ENCODE data around the gene GNG2.
A peak's percentile ranks its signal among the peaks of the same experiment; 100 is the strongest.

The GNG2 gene

GRCh38 chr14:51996148-51996746, 135.8 kb downstream of the GNG2 start:
- DNase-seq (ENCODE audit: low spot score), result no peak

DNA sequence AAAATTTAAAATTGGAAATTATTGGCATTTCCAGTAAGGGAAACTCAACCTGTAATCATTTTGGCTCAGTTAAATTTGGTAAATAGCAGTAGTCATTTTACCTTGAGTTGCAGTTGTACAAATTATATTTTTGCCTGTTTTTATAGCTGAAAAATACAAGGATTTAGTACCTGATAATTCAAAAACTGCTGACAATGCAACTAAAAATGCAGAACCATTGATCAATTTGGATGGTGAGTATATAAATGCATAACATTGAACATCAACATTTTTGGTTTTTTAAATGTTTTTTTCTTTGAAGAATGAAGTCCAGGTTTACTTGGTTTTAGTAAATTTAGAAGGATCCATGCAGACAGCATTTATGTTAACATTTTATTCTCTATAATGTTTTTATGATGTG, 137.9 kb downstream of the GNG2 start:
- DNase-seq (ENCODE audit: low spot score), result no peak

DNA sequence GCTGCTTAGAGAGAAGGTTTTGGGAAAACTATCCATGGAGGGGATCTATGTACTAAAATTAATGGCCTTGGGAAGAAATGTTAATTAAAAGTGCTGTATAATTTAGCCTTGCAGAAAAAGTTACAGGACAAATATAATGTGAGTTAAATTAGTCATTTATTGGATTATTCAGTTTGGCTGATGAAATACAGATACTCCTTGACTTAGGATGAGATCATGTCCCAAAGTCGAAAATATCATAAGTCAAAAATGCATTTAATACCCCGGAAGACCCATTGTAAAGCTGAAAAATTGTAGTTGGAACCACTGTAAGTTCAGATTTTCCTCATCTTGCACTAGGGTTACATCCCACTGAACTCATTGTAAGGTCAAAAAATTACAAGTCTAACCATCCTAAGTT, 138.7 kb downstream of the GNG2 start:
- no peak for DNase-seq (ENCODE audit: low spot score)

DNA sequence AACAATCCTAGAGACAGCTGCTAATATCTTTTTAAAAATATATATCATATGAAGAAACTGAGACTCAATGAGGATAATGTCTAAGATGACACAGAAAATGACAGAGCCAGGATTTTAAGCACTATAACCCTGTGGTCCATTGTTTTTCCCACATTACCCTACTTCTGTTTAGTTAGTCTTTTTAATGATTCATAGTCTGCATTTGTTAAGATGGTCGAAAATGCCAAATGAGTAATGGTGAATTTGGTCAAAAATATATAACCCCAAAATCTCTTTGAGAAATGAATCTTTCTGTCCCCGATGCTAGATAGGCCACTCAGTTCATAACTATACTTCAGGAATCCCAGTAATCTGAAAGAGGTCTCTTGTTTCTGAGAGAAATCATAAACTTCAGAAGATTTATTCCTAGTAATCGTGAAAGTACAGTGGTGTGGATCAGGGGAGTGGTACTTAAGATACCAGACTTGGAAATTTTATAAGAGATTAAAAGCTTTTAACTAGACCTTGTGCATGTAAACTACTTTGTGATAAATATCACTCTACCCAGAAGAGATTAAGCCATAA, 139.7 kb downstream of the GNG2 start:
- no peak for DNase-seq (ENCODE audit: low spot score)

- DNase-seq (ENCODE audit: low spot score), result no peak
Observed at GRCh38 chr14:52000696-52001095, 140.3 kb downstream of the GNG2 start.

DNA sequence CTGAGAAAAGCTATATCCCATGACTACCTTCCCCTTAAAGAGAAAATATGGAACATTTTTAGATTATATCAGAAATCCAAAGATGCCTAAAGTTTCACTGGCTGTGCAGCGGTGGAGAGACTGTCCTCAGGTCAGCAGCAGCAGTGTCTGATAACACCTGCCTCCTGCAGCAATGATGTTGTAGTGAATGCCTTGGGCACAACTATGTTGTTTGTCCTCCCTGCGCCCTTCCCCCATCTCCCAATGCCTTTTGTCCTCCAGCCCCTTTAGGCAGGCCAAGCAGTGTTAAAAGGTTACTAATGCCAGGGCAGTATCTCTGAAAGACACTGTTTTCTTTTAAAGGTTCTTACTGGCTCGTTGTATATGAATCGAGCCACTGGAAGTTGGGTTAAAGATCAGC, 142.1 kb downstream of the GNG2 start:
- DNase-seq (ENCODE audit: low spot score), result no peak

DNA sequence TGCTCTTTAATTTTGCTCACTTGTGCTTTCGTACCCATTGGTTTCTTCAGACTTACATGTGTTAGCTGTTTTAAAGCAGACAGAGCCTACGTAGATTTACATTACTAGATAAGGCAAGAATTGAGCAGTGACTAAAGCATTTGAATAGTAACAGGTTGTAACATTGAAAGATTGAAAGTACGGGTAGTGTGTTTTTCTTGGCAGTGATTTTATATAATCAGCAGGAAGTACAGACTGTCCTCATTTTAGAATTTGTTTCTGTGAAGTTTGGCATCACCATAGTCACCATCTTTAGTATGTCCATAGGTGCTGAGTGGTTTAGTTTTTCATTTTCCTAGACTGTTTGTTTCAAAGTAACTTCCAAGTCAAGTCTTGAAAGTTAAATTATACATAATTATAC, 142.9 kb downstream of the GNG2 start:
- DNase-seq (ENCODE audit: low spot score), result no peak

DNA sequence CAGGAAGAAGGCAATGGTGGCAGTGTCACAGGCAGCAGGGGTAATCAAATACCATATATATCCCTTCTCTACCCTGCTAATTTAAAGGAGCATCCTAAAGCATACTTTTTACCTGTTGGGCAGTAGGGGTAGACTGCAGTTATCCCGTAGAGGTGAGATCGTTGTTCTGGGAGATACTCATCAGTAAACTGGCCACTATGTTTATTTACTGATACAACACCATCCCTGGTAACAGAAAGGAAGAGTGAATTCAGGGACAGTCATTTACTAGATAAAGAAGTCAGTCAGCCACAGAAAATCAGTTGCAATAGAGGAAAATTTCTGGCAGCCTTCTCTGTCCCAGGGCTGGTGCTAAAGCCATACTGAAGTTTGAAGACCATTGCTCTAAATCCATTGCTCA, 145.2 kb downstream of the GNG2 start:
- DNase-seq (ENCODE audit: low spot score), result no peak

DNA sequence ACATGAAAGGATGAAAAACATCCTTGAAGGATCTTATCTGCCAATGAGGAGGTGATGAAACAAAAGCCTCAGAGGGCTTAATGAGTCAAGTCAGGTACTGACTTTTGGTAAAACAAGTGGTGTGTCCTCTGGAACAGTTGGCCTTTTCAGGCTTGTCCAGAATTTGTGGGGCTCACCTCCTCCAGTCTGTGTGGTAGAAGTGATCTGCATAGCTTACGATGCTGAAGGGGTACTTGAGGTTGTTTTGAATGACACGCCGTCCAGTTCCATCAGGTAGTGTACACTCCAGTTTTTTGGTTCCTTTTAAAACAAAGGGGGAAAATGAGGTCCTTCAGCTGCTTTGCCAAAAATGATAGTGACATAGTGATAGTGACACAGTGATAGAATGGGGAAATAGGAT, 145.9 kb downstream of the GNG2 start:
- no peak for DNase-seq (ENCODE audit: low spot score)

DNA sequence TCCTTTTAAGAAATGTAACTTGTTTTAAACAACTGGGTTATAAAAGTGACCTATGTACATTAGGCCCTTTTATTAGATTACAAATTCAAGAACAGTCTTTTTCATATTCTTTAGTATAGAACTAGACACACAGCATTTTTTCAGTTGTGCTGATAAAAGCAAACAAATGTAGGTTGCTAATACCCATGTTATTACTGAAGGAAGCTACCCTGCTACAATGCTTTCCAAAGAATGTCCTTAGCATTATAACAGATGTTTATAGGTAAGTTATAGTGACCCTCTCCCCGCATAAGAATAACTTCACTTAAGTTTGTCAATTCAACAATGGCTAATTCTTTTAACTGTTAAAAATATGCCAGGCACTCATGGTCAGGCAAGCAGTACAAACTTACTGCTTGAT, 146.8 kb downstream of the GNG2 start:
- no peak for DNase-seq (ENCODE audit: low spot score)

- no peak for DNase-seq (ENCODE audit: low spot score)
Observed at GRCh38 chr14:52007637-52008036, 147.2 kb downstream of the GNG2 start.

DNA sequence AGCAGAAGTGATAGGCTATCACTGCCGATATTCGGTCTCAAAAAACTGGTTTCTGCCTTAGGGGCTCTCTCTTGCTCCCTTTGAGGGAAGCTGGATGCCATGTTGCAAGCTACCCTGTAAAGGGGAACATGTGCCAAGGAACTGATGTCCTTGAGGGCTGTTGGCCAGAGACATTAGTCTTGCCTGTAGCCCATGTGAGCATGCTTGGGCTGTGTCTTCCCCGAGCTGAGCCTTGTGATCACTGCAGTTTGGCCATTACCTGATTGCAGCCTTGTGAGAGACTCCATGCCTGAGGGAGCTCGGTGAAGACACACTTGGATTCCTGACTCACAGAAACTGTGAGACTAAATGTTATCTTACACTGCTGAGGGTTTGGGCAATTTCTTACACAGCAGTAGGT, 147.7 kb downstream of the GNG2 start:
- DNase-seq (ENCODE audit: low spot score), result no peak

DNA sequence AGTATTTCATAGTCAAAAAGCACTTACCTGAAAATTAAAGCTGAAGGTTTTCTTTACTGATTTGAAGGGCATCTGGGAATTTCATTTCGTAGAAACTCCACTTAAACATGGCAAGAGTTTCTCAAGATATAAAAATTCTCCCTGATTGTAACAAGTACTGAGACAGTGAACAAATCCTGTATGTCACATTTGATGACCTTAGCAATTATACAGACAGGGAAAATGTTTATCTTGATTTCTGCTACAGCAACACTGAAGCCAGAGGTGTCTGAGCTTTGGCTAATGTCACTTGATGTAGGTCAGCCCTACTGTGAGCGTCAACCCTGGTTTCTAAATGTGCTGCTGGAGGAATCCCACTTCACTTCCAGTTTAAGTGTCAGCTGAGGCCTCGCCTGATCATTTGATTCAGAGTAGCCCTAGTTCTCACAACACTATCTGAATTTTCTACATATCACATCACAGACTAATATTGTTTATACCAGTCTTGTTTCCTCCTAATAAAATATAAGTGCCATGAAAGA, 149.8 kb downstream of the GNG2 start:
- DNase-seq (ENCODE audit: low spot score), result no peak

- DNase-seq (ENCODE audit: low spot score), result no peak
Observed at GRCh38 chr14:52011523-52011922, 151.1 kb downstream of the GNG2 start.

DNA sequence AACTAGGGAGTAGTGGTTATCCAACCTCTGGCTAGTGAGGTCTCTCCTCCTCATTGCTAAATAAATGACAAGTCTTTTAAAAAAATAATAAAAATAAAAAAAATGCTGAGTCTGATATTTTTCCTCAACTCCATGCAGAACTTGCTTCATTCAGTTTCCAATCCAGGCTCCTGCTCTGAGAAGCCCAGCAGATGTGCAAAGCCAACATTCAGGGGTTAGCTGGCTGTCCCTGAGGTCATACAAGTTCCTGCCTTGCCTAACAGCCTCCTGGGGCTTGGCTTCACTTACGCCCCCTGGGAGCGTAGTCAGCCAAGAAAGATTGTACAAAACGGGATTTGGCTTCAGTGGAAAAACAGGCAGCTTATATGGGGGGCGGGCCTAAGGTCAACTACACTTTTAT, 152.2 kb downstream of the GNG2 start:
- DNase-seq (ENCODE audit: low spot score), result no peak

DNA sequence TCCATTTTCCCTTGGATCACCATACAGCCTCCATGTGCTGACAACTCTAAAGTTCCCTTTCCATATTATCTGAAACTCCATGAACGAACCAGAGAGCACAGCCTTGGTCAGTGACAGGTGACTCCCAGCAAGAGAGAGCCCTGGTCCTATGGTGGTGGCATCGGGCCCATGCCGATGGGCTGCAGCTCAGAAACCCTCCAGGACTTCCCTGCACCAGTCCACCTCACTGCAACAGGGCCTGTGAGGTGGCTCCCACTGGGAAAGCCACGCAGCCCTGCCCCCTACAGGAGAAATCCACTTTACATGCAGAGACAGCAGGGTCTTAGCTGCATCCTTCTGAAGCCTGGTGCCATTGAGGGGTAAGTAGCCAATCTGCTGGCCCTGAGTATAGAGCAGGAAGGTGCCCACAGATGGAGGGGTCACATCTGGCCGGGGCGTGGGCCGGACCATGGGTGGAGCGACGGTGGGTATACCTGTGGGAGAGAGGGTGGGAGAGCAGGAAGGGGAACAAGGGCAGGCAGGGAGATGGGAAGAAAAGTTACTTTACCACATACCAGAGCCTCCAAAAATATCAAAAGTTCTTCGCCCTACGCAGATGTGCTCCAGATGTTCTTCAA, 153.7 kb downstream of the GNG2 start:
- no peak for DNase-seq (ENCODE audit: low spot score)

- DNase-seq (ENCODE audit: low spot score), result no peak
Observed at GRCh38 chr14:52014601-52015267, 154.3 kb downstream of the GNG2 start.

DNA sequence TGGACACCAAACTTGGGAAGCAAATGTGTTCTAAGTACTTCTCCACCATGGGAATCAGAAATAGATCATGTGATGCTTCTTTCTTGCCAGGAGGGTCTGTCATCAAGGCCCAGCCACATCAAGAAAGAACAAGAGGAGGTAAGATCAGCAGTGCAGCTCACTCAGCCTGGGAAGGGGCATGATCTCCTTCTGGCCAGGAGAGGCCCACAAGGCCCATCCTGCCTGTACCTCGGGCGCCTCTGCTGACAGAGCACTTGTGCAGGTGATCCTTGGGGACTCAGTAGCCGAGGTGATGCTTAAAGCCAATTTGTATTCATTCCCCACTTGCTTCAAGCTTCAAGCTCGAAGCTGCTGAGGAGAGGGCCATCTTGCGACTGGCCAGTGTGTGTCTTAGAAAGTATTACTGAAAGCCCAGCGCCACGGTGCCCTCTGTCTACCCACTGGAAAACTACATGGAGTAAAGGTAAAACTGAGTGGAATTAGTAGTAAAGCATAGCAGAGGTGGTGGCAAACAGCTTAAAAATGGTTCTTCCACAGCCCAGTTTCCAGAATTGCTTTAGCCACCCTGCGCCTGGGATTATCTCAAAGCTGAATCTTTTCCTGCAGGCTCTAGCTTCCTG, 155.1 kb downstream of the GNG2 start:
- peak; percentile 55 for DNase-seq (ENCODE audit: low spot score)

DNA sequence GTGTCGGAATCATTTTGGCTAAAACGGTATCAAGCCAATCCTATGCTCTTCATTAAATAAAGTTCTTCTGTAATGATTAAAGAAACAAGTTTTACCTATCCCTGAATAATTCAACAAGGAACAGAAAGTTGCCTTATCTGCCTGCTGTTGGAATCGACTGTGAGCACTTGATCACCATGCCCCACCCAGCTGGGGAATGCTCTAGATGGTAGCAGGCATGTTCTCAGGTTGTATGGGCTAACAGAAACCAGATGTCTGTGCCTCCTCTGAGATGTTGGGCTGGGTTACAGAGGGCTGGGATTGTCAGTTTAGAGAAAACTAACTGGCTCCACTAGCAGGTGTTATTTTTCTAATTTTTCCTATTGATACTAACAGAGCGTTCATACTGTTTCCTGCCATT, 157.8 kb downstream of the GNG2 start:
- no peak for DNase-seq (ENCODE audit: low spot score)

- DNase-seq (ENCODE audit: low spot score), result no peak
Observed at GRCh38 chr14:52018970-52019369, 158.6 kb downstream of the GNG2 start.

All from cerebellar cortex (tissue), 1 donor.